HepG2 (cell line): Measurements from ENCODE around the gene ANKRD42. TPM values are rescaled to one million over a fixed set of nuclear protein-coding genes. Genes with fewer than 3 reads are reported as not detected.

ENCODE experiments used
- ATAC-seq: fragments of 200-7000 bp; cut with Tn5 transposase; 3 replicates; pipeline ENCODE4 v1.9.1; 2020; ENCODE audit warnings: mild to moderate bottlenecking, moderate library complexity
- BruUV-seq: library from RNA; stranded (reverse); fragments of 400-500 nt; replicated peaks from 2 replicates; lab custom pipeline; 2021; lab: Mats Ljungman, UMichigan
- CTCF ChIA-PET: fragments of 300-600 bp; formaldehyde crosslinking; extraction: SDS; loops from one replicate; lab custom pipeline; 2021; ENCODE audit warnings: low total read pairs, inconsistent platforms, low intra/inter-chr PET ratio; lab: Yijun Ruan, JAX
- POLR2A ChIA-PET: fragments of 350-600 bp; sonication (Branson Sonifier 250); formaldehyde crosslinking; loops from one replicate; lab custom pipeline; 2020; ENCODE audit warnings: antibody characterized with exemption, inconsistent platforms; lab: Yijun Ruan, JAX
- DNase-seq: peaks from one replicate; pipeline ENCODE4 v3.0.0-alpha.2; 2015; ENCODE audit warnings: low spot score
- FAIRE-seq: peaks from 3 replicates; lab custom pipeline; 2011; peaks lifted over from hg19 to GRCh38; lab: Jason Lieb, UNC
- H2AFZ ChIP-seq: one replicate; pipeline ENCODE4 v1.6.1; 2011; ENCODE audit warnings: low read length, inconsistent platforms
- H3K27ac ChIP-seq: fragments of 300-600 bp; 3 replicates; pipeline ENCODE4 v1.8.0; 2011; ENCODE audit warnings: mixed run types, mild to moderate bottlenecking, mixed read lengths, low read length, inconsistent platforms; ENCODE audit not compliant: insufficient read depth; ENCODE audit errors: extremely low read length
- H3K27me3 ChIP-seq, 2 experiments: fragments of 200-600 bp in 1 of 2; 2 replicates in 1 of 2; 3 replicates in 1 of 2; pipeline versions ENCODE4 v1.6.0 to v1.8.0; 2011; ENCODE audit warnings: low read length in 2 of 2, mild to moderate bottlenecking in 2 of 2, moderate library complexity in 2 of 2, inconsistent platforms in 1 of 2; ENCODE audit not compliant: insufficient read depth in 2 of 2, control insufficient read depth in 1 of 2
- H3K36me3 ChIP-seq, 2 experiments: fragments of 200-600 bp in 1 of 2; replicated peaks in 1 of 2; 2 replicates in 1 of 2; 3 replicates in 1 of 2; pipeline versions ENCODE4 v1.5.1 to v1.8.0; 2011; ENCODE audit warnings: low read length in 2 of 2, inconsistent platforms in 1 of 2; ENCODE audit not compliant: insufficient read depth in 2 of 2, control insufficient read depth in 1 of 2
- H3K4me1 ChIP-seq: 2 replicates; pipeline ENCODE4 v1.5.1; 2012; ENCODE audit warnings: low read length, inconsistent platforms; ENCODE audit not compliant: insufficient read depth
- H3K4me2 ChIP-seq: 2 replicates; pipeline ENCODE4 v1.6.0; 2011; ENCODE audit warnings: low read depth, low read length, inconsistent platforms
- H3K4me3 ChIP-seq, 3 experiments: fragments of 200-600 bp in 1 of 3; sonication (generic), shearing (Covaris generic) in 1 of 3; replicated peaks in 1 of 3; 2 replicates each; pipeline ENCODE4 v1.5.1; 2011 to 2016; ENCODE audit warnings: low read length in 3 of 3, inconsistent platforms in 2 of 3, low read depth in 2 of 3, mild to moderate bottlenecking in 2 of 3, control low read depth in 1 of 3, mixed read lengths in 1 of 3; ENCODE audit not compliant: insufficient read depth in 1 of 3
- H3K79me2 ChIP-seq: one replicate; pipeline ENCODE4 v1.6.1; 2011; ENCODE audit warnings: low read length, inconsistent platforms; ENCODE audit not compliant: insufficient read depth
- H3K9ac ChIP-seq: 2 replicates; pipeline ENCODE4 v1.6.0; 2011; ENCODE audit warnings: mild to moderate bottlenecking, low read depth, low read length, inconsistent platforms; ENCODE audit not compliant: insufficient read depth
- H3K9me3 ChIP-seq: 2 replicates; pipeline ENCODE4 v1.5.1; 2012; ENCODE audit warnings: mild to moderate bottlenecking, low read length
- H4K20me1 ChIP-seq: 2 replicates; pipeline ENCODE4 v1.6.0; 2011; ENCODE audit warnings: inconsistent platforms, mild to moderate bottlenecking, low read length, moderate library complexity; ENCODE audit not compliant: insufficient read depth
- ATF7 ChIP-seq, 2 experiments: fragments of 450-650 bp in 1 of 2; sonication (generic) in 1 of 2; formaldehyde crosslinking in 1 of 2; IDR thresholded peaks; 2 replicates each; pipeline versions ENCODE4 v1.4.0 to v1.6.1; 2016 to 2020; ENCODE audit warnings: antibody characterized with exemption in 1 of 2, mild to moderate bottlenecking in 1 of 2, missing genetic modification reagents in 1 of 2
- CENPT ChIP-seq: sonication (generic); formaldehyde crosslinking; IDR thresholded peaks from 2 replicates; pipeline ENCODE4 v1.8.0; 2022; ENCODE audit warnings: low read depth, mild to moderate bottlenecking, moderate library complexity, missing genetic modification reagents
- HCFC1 ChIP-seq: fragments of 150-350 bp; IDR thresholded peaks from 2 replicates; pipeline ENCODE4 v1.6.1; 2014; ENCODE audit warnings: low read depth, low read length
- HMG20A ChIP-seq: IDR thresholded peaks from 2 replicates; pipeline ENCODE4 v1.6.1; 2016; ENCODE audit warnings: borderline replicate concordance
- KLF15 ChIP-seq: sonication (generic); formaldehyde crosslinking; IDR thresholded peaks from 2 replicates; pipeline ENCODE4 v1.8.1; 2023; ENCODE audit warnings: borderline replicate concordance, mild to moderate bottlenecking, inconsistent platforms, missing genetic modification reagents, mixed read lengths
- NRL ChIP-seq: sonication (generic); formaldehyde crosslinking; IDR thresholded peaks from 2 replicates; pipeline ENCODE4 v1.5.0; 2020; ENCODE audit warnings: missing genetic modification reagents, mild to moderate bottlenecking, moderate library complexity, borderline replicate concordance
- RBFOX2 ChIP-seq: fragments of 200-400 bp; formaldehyde crosslinking; IDR thresholded peaks from 2 replicates; pipeline ENCODE4 v1.6.1; 2017; ENCODE audit warnings: low read depth, mild to moderate bottlenecking, low read length
- RXRA ChIP-seq: sonication (generic); formaldehyde crosslinking; IDR thresholded peaks from 2 replicates; pipeline ENCODE4 v1.5.1; 2020; ENCODE audit warnings: missing genetic modification reagents
- SIN3B ChIP-seq: fragments of 150-350 bp; IDR thresholded peaks from 2 replicates; pipeline ENCODE4 v1.6.1; 2014; ENCODE audit warnings: low read length
- SRF ChIP-seq: IDR thresholded peaks from 2 replicates; pipeline ENCODE4 v1.6.1; 2011; ENCODE audit warnings: mild to moderate bottlenecking, low read depth, low read length, moderate library complexity
- ZBTB1 ChIP-seq: sonication (generic); formaldehyde crosslinking; IDR thresholded peaks from 2 replicates; pipeline ENCODE4 v1.4.0; 2020; ENCODE audit warnings: missing genetic modification reagents, borderline replicate concordance
- ZNF20 ChIP-seq: sonication (generic); formaldehyde crosslinking; IDR thresholded peaks from 2 replicates; pipeline ENCODE4 v1.4.0; 2020; ENCODE audit warnings: mild to moderate bottlenecking, moderate library complexity, missing genetic modification reagents
- ZNF432 ChIP-seq: sonication (generic); formaldehyde crosslinking; IDR thresholded peaks from 2 replicates; pipeline ENCODE4 v1.5.0; 2020; ENCODE audit warnings: missing genetic modification reagents, mild to moderate bottlenecking, borderline replicate concordance
- ZNF510 ChIP-seq: sonication (generic); formaldehyde crosslinking; IDR thresholded peaks from 2 replicates; pipeline ENCODE4 v1.4.0; 2020; ENCODE audit warnings: low read depth, mild to moderate bottlenecking, missing genetic modification reagents
- ZNF619 ChIP-seq: sonication (generic); formaldehyde crosslinking; IDR thresholded peaks from 2 replicates; pipeline ENCODE4 v1.4.0; 2020; ENCODE audit warnings: mild to moderate bottlenecking, missing genetic modification reagents
- ZNF691 ChIP-seq: sonication (generic); formaldehyde crosslinking; IDR thresholded peaks from 2 replicates; pipeline ENCODE4 v1.4.0; 2020; ENCODE audit warnings: missing genetic modification reagents, low read depth, mild to moderate bottlenecking, borderline replicate concordance
- ZNF782 ChIP-seq: sonication (generic); formaldehyde crosslinking; IDR thresholded peaks from 2 replicates; pipeline ENCODE4 v1.4.0; 2020; ENCODE audit warnings: missing genetic modification reagents, mild to moderate bottlenecking, borderline replicate concordance
- WGBS: methylation state at CpG from one replicate; pipeline ENCODE4 v1.1.6; 2017; ENCODE audit warnings: low lambda C conversion rate; 5-methylcytosine and 5-hydroxymethylcytosine counted together
- in situ Hi-C: cut with HindIII; loops from 2 replicates; pipeline ENCODE4 v1.10.0; 2017; ENCODE audit warnings: low pct_unique_long_range_greater_than_20kb; ENCODE audit not compliant: extremely low pct_ligation_motif_present
- intact Hi-C: fragments of 100-400 bp; cut with micrococcal nuclease; formaldehyde crosslinking; loops from one replicate; pipeline ENCODE4 v1.10.0; 2022; ENCODE audit not compliant: unreplicated experiment
- polyA plus RNA-seq, 8 experiments: library from polyadenylated mRNA; depleted of rRNA in 3 of 8; stranded (reverse) in 7 of 8; unstranded in 1 of 8; fragments of >200 nt; fragmentation: Illumina TruSeq in 4 of 8; extraction: Trizol in 4 of 8; gene quantifications; 2 replicates each; pipeline versions ENCODE4 v1.2.1 to v1.2.3, GENCODE V29; 2011 to 2016; ENCODE audit warnings: low read depth in 4 of 8, missing spikeins in 1 of 8, mixed read lengths in 1 of 8; ENCODE audit not compliant: insufficient read depth in 1 of 8
- total RNA-seq, 5 experiments: library from RNA; depleted of rRNA; stranded (reverse); fragments of >200 nt; fragmentation: Illumina TruSeq; extraction: Trizol; gene quantifications; 2 replicates each; pipeline ENCODE4 v1.2.3, GENCODE V29; 2016; ENCODE audit warnings: low read depth in 1 of 5
- TF ChIP-seq, protein P1 (sequence below): sonication (generic); formaldehyde crosslinking; IDR thresholded peaks from 2 replicates; pipeline ENCODE4 v1.5.0; 2020; ENCODE audit warnings: missing genetic modification reagents

Gene ANKRD42
- total and polyA plus RNA-seq, 2 of the 13 experiments (the other 11 are each of a cell fraction or from before 2014, with no cell fraction given), result 2.2 to 3.7 TPM

DNA sequence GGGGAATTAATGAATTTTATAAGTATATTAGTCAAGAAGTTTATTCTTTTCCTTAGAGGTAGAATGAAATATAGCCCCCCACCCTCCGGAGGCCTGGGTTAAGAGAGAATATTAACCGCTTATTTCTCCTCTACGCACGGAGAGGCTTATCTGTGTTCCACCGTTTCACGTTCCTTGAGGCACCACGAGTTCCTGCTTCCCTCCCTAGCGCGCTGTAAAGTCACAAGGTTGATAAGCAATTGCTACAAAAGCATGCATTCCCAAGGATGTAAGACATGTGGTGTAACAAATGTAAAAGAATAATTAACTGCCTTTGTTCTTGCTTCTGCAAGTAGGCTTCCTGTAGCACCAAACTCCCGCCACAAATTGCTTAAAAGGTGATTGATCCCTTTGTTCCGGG lies 1.5 kb upstream of the ANKRD42 start:
- Histone ChIP-seq H3K4me3 (peak overlapping the region; percentile 88 to 98 (median 90); a peak in 4 of 6 replicates), H3K9ac (peak overlapping the region; percentile 91; the same call in 1 of the 2 replicates)
- intact Hi-C loops, result loop anchor here (10.0 kb wide), 1 partner anchor 63 kb away; no protein-coding TSS in a partner anchor
- TF ChIP-seq CENPT, result no peak
- no peak for TF ChIP-seq SIN3B
- TF ChIP-seq NRL (CRISPR knock-in tag), result no peak
- TF ChIP-seq HCFC1, result no peak
- TF ChIP-seq KLF15 (CRISPR knock-in tag), result no peak
- no peak for TF ChIP-seq ZNF619 (CRISPR knock-in tag)
- no peak for TF ChIP-seq RXRA (CRISPR knock-in tag)
- TF ChIP-seq ATF7 (IDR thresholded peaks at IDR 0.05), result no peak
- no peak for TF ChIP-seq ATF7 (CRISPR knock-in tag; IDR thresholded peaks at IDR 0.05)
- no peak for TF ChIP-seq ZBTB1 (CRISPR knock-in tag)
- no peak for TF ChIP-seq ZNF432 (CRISPR knock-in tag)
- TF ChIP-seq ZNF782 (CRISPR knock-in tag), result no peak
- no peak for TF ChIP-seq RBFOX2
- no peak for TF ChIP-seq HMG20A (CRISPR knock-in tag)
- TF ChIP-seq, protein P1, sequence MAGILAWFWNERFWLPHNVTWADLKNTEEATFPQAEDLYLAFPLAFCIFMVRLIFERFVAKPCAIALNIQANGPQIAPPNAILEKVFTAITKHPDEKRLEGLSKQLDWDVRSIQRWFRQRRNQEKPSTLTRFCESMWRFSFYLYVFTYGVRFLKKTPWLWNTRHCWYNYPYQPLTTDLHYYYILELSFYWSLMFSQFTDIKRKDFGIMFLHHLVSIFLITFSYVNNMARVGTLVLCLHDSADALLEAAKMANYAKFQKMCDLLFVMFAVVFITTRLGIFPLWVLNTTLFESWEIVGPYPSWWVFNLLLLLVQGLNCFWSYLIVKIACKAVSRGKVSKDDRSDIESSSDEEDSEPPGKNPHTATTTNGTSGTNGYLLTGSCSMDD (CRISPR knock-in tag), result no peak
- TF ChIP-seq ZNF20 (CRISPR knock-in tag), result no peak
- no peak for TF ChIP-seq SRF
- no peak for TF ChIP-seq ZNF510 (CRISPR knock-in tag)
- no peak for TF ChIP-seq ZNF691 (CRISPR knock-in tag)
- TF ChIP-seq, all 625 proteins: peak for 0
- in situ Hi-C loops, result no loop called here
- Histone ChIP-seq H3K9me3 (no peaks in the 10 kb centered on the region), H3K4me2 (peak overlapping the region; percentile 91), H4K20me1 (no peaks in the 10 kb centered on the region), H3K27ac (no peak overlapping the region), H3K79me2 (peaks cover 18% of the 10 kb centered on the region), H2AFZ (no peak overlapping the region), H3K27me3 (no peaks in the 10 kb centered on the region; a peak in 1 of 5 replicates), H3K4me1 (peaks cover 35% of the 10 kb centered on the region), H3K36me3 (peaks cover 2 to 14% of the 10 kb centered on the region in 2 experiments; a peak in 3 of 5 replicates)
- 94% methylated on average over 11 of the region's 11 CpGs for WGBS
- FAIRE-seq (no peak), ATAC-seq (no peak), DNase-seq (no peak)
- ChIA-PET POLR2A (no interaction called here), CTCF (no interaction called here)
- no TSS peak for BruUV-seq
